HepG2 (cell line): ENCODE results near the gene TOB1. TPM values are rescaled to one million over a fixed set of nuclear protein-coding genes. Genes with fewer than 3 reads are reported as not detected.

Source experiments
- ADNP ChIP-seq: sonication (generic); formaldehyde crosslinking; IDR thresholded peaks from 2 replicates; pipeline ENCODE4 v1.4.0; 2020; ENCODE audit warnings: missing genetic modification reagents
- ATM ChIP-seq: fragments of 450-650 bp; IDR thresholded peaks from 2 replicates; pipeline ENCODE4 v1.7.1; 2017; ENCODE audit warnings: mild to moderate bottlenecking, borderline replicate concordance
- ERF ChIP-seq: IDR thresholded peaks from 2 replicates; pipeline ENCODE4 v1.6.1; 2018; ENCODE audit warnings: missing biosample characterization, missing genetic modification reagents
- HNRNPL ChIP-seq: fragments of 200-400 bp; formaldehyde crosslinking; IDR thresholded peaks from 2 replicates; pipeline ENCODE4 v1.6.1; 2017; ENCODE audit warnings: mild to moderate bottlenecking, low read depth, low read length
- KDM3A ChIP-seq: IDR thresholded peaks from 2 replicates; pipeline ENCODE4 v1.6.1; 2018; ENCODE audit warnings: low read depth, missing compliant biosample characterization
- MXI1 ChIP-seq: IDR thresholded peaks from 3 replicates; pipeline ENCODE4 v1.6.1; 2012; ENCODE audit warnings: low read depth, low read length, inconsistent platforms, borderline replicate concordance
- NFIB ChIP-seq: sonication (generic); formaldehyde crosslinking; IDR thresholded peaks from 2 replicates; pipeline ENCODE4 v1.9.0; 2021; ENCODE audit warnings: missing genetic modification reagents, mild to moderate bottlenecking, borderline replicate concordance
- NR2F6 ChIP-seq, 2 experiments: IDR thresholded peaks; 2 replicates each; pipeline ENCODE4 v1.6.1; 2016; ENCODE audit warnings: antibody characterized with exemption in 1 of 2, mild to moderate bottlenecking in 1 of 2
- PPARG ChIP-seq: conservative IDR thresholded peaks from 2 replicates; pipeline ENCODE4 v1.6.1; 2016; ENCODE audit warnings: missing biosample characterization, missing genetic modification reagents
- SMC3 ChIP-seq: IDR thresholded peaks from 2 replicates; pipeline ENCODE4 v1.6.1; 2011; ENCODE audit warnings: low read length, improper control_type of control experiment
- SRSF4 ChIP-seq: fragments of 200-400 bp; formaldehyde crosslinking; IDR thresholded peaks from one replicate; pipeline ENCODE4 v1.6.1; 2018; ENCODE audit warnings: mild to moderate bottlenecking, low read depth, low read length, moderate library complexity; ENCODE audit not compliant: poor library complexity, severe bottlenecking
- STAG1 ChIP-seq: sonication (generic); formaldehyde crosslinking; IDR thresholded peaks from 2 replicates; pipeline ENCODE4 v1.4.0; 2020; ENCODE audit warnings: missing genetic modification reagents
- TAF15 ChIP-seq: fragments of 200-400 bp; formaldehyde crosslinking; IDR thresholded peaks from one replicate; pipeline ENCODE4 v1.6.1; 2018; ENCODE audit warnings: mild to moderate bottlenecking, low read depth, low read length; ENCODE audit not compliant: poor library complexity, severe bottlenecking
- TBX2 ChIP-seq: sonication (generic); formaldehyde crosslinking; IDR thresholded peaks from 2 replicates; pipeline ENCODE4 v1.5.0; 2020; ENCODE audit warnings: missing genetic modification reagents, mild to moderate bottlenecking, borderline replicate concordance
- TP53 ChIP-seq: sonication (generic); formaldehyde crosslinking; conservative IDR thresholded peaks from 2 replicates; pipeline ENCODE4 v1.4.0; 2020; ENCODE audit warnings: missing genetic modification reagents
- ZFX ChIP-seq: sonication (generic); formaldehyde crosslinking; IDR thresholded peaks from 2 replicates; pipeline ENCODE4 v1.4.0; 2020; ENCODE audit warnings: mild to moderate bottlenecking, low read depth, missing genetic modification reagents, moderate library complexity
- ZNF414 ChIP-seq: sonication (generic); formaldehyde crosslinking; IDR thresholded peaks from 2 replicates; pipeline ENCODE4 v1.5.0; 2020; ENCODE audit warnings: missing genetic modification reagents
- ZNF615 ChIP-seq: sonication (generic); formaldehyde crosslinking; IDR thresholded peaks from 2 replicates; pipeline ENCODE4 v1.5.0; 2020; ENCODE audit warnings: mild to moderate bottlenecking, missing genetic modification reagents, borderline replicate concordance
- ZSCAN22 ChIP-seq: sonication (generic); formaldehyde crosslinking; IDR thresholded peaks from 2 replicates; pipeline ENCODE4 v1.4.0; 2020; ENCODE audit warnings: mild to moderate bottlenecking, missing genetic modification reagents
- polyA plus RNA-seq, 8 experiments: library from polyadenylated mRNA; depleted of rRNA in 3 of 8; stranded (reverse) in 7 of 8; unstranded in 1 of 8; fragments of >200 nt; fragmentation: Illumina TruSeq in 4 of 8; extraction: Trizol in 4 of 8; gene quantifications; 2 replicates each; pipeline versions ENCODE4 v1.2.1 to v1.2.3, GENCODE V29; 2011 to 2016; ENCODE audit warnings: low read depth in 4 of 8, missing spikeins in 1 of 8, mixed read lengths in 1 of 8; ENCODE audit not compliant: insufficient read depth in 1 of 8
- total RNA-seq, 5 experiments: library from RNA; depleted of rRNA; stranded (reverse); fragments of >200 nt; fragmentation: Illumina TruSeq; extraction: Trizol; gene quantifications; 2 replicates each; pipeline ENCODE4 v1.2.3, GENCODE V29; 2016; ENCODE audit warnings: low read depth in 1 of 5
- TF ChIP-seq, protein P1 (sequence below), 2 experiments: sonication (generic) in 1 of 2; formaldehyde crosslinking in 1 of 2; IDR thresholded peaks; 2 replicates each; pipeline versions ENCODE4 v1.4.0 to v1.6.1; 2016 to 2020; ENCODE audit warnings: borderline replicate concordance in 1 of 2, low read depth in 1 of 2, mild to moderate bottlenecking in 1 of 2, missing genetic modification reagents in 1 of 2
- TF ChIP-seq, protein P2 (sequence below): IDR thresholded peaks from 2 replicates; pipeline ENCODE4 v1.6.1; 2016; ENCODE audit warnings: low read depth, borderline replicate concordance

The TOB1 gene
- total and polyA plus RNA-seq, 2 of the 13 experiments (the other 11 are each of a cell fraction or from before 2014, with no cell fraction given) = 21.9 to 57.7 TPM

GRCh38 chr17:50863221-50863843 lies 2.8 kb downstream of the TOB1 start (continued):
- TF ChIP-seq, protein P1, sequence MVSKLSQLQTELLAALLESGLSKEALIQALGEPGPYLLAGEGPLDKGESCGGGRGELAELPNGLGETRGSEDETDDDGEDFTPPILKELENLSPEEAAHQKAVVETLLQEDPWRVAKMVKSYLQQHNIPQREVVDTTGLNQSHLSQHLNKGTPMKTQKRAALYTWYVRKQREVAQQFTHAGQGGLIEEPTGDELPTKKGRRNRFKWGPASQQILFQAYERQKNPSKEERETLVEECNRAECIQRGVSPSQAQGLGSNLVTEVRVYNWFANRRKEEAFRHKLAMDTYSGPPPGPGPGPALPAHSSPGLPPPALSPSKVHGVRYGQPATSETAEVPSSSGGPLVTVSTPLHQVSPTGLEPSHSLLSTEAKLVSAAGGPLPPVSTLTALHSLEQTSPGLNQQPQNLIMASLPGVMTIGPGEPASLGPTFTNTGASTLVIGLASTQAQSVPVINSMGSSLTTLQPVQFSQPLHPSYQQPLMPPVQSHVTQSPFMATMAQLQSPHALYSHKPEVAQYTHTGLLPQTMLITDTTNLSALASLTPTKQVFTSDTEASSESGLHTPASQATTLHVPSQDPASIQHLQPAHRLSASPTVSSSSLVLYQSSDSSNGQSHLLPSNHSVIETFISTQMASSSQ (IDR thresholded peaks at IDR 0.05; ENCODE audit: low read depth) = no peak
- TF ChIP-seq, protein P1 (CRISPR knock-in tag; IDR thresholded peaks at IDR 0.05; ENCODE audit: borderline replicate concordance) = peak; percentile 45; the same call in 1 of the 2 replicates
- TF ChIP-seq SMC3 = peak; percentile 92
- peak; percentile 17; the same call in 1 of the 2 replicates for TF ChIP-seq ZNF414
- TF ChIP-seq KDM3A (CRISPR knock-in tag) = 0 out of 2 replicates have a peak, but pooled peaks have one; percentile 56
- TF ChIP-seq NR2F6 (IDR thresholded peaks at IDR 0.05) = no peak
- TF ChIP-seq NR2F6 (CRISPR knock-in tag; IDR thresholded peaks at IDR 0.05) = peak; percentile 54
- peak; percentile 55; the same call in 1 of the 2 replicates for TF ChIP-seq ERF (CRISPR knock-in tag)
- TF ChIP-seq SRSF4 = no peak
- TF ChIP-seq STAG1 = peak; percentile 82
- no peak for TF ChIP-seq ZSCAN22
- no peak for TF ChIP-seq ADNP (CRISPR knock-in tag)
- no peak for TF ChIP-seq ATM
- no peak for TF ChIP-seq NFIB (CRISPR knock-in tag)
- TF ChIP-seq PPARG (CRISPR knock-in tag) = no peak
- peak; percentile 50; the same call in 1 of the 3 replicates for TF ChIP-seq MXI1
- no peak for TF ChIP-seq TP53 (CRISPR knock-in tag)
- TF ChIP-seq, protein P2, sequence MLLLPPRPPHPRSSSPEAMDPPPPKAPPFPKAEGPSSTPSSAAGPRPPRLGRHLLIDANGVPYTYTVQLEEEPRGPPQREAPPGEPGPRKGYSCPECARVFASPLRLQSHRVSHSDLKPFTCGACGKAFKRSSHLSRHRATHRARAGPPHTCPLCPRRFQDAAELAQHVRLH = peak; percentile 72; the same call in 1 of the 2 replicates
- no peak for TF ChIP-seq TAF15
- no peak for TF ChIP-seq ZNF615 (CRISPR knock-in tag)
- peak; percentile 37; the same call in 1 of the 2 replicates for TF ChIP-seq ZFX (CRISPR knock-in tag)
- peak; percentile 55; the same call in 1 of the 2 replicates for TF ChIP-seq TBX2 (CRISPR knock-in tag)
- 0 out of 2 replicates have a peak, but pooled peaks have one; percentile 36 for TF ChIP-seq HNRNPL
